ENCODE measurements around the gene ZNF490.
"Not testable (repeated sequence)": the region's sequence is repeated elsewhere in the genome, so short reads cannot be mapped to it uniquely, and the experiment has no call there.

Gene ZNF490

GRCh38 chr19:12578641-12579040 is 32.0 kb downstream of the ZNF490 start:
- no peak overlapping the region for H3K9ac ChIP-seq (ENCODE audit: low read length in 2 of 2)
- H3K4me1 ChIP-seq (ENCODE audit: control insufficient read depth, insufficient read depth, low read length), result no peaks in the 10 kb centered on the region
- peaks cover 11 to 12% of the 10 kb centered on the region in 2 donors for H3K9me3 ChIP-seq (ENCODE audit: control insufficient read depth in 2 of 2, low read length in 2 of 2)
- no peaks in the 10 kb centered on the region for H3K27me3 ChIP-seq (ENCODE audit: control insufficient read depth in 1 of 2, insufficient read depth in 2 of 2, low read length in 2 of 2)
- H3K4me3 ChIP-seq (ENCODE audit: low read length in 2 of 2), result no peak overlapping the region
- no peak overlapping the region for H3K27ac ChIP-seq (ENCODE audit: low read length)
- H3K36me3 ChIP-seq (ENCODE audit: control insufficient read depth in 2 of 2, insufficient read depth in 2 of 2, low read length in 2 of 2), result peaks cover 20 to 31% of the 10 kb centered on the region in 2 donors

- H3K4me1 ChIP-seq (ENCODE audit: control insufficient read depth, insufficient read depth, low read length), result no peaks in the 10 kb centered on the region
- H3K9ac ChIP-seq (ENCODE audit: low read length in 2 of 2), result no peak overlapping the region
- H3K9me3 ChIP-seq (ENCODE audit: control insufficient read depth in 2 of 2, low read length in 2 of 2), result no peaks in the 10 kb centered on the region
- H3K27ac ChIP-seq (ENCODE audit: low read length), result no peak overlapping the region
- H3K4me3 ChIP-seq (ENCODE audit: low read length in 2 of 2), result no peak overlapping the region
- H3K36me3 ChIP-seq (ENCODE audit: control insufficient read depth in 2 of 2, insufficient read depth in 2 of 2, low read length in 2 of 2), result peaks cover 3 to 7% of the 10 kb centered on the region in 2 donors
- H3K27me3 ChIP-seq (ENCODE audit: control insufficient read depth in 1 of 2, insufficient read depth in 2 of 2, low read length in 2 of 2), result no peaks in the 10 kb centered on the region
These were observed 36.6 kb downstream of the ZNF490 start for GRCh38 chr19:12574036-12574435.

- no peaks in the 10 kb centered on the region for H3K9me3 ChIP-seq (ENCODE audit: control insufficient read depth in 2 of 2, low read length in 2 of 2)
- H3K4me1 ChIP-seq (ENCODE audit: control insufficient read depth, insufficient read depth, low read length), result peaks cover 4% of the 10 kb centered on the region
- H3K9ac ChIP-seq (ENCODE audit: low read length in 2 of 2), result no peak overlapping the region
- no peaks in the 10 kb centered on the region for H3K36me3 ChIP-seq (ENCODE audit: control insufficient read depth in 2 of 2, insufficient read depth in 2 of 2, low read length in 2 of 2)
- no peaks in the 10 kb centered on the region for H3K27me3 ChIP-seq (ENCODE audit: control insufficient read depth in 1 of 2, insufficient read depth in 2 of 2, low read length in 2 of 2)
- no peak overlapping the region for H3K4me3 ChIP-seq (ENCODE audit: low read length in 2 of 2)
- no peak overlapping the region for H3K27ac ChIP-seq (ENCODE audit: low read length)
These were observed 42.7 kb downstream of the ZNF490 start for GRCh38 chr19:12567951-12568350.

- not testable (repeated sequence) for H3K4me3 ChIP-seq (ENCODE audit: low read length in 2 of 2); H3K36me3 ChIP-seq (ENCODE audit: control insufficient read depth in 2 of 2, insufficient read depth in 2 of 2, low read length in 2 of 2); H3K27me3 ChIP-seq (ENCODE audit: control insufficient read depth in 1 of 2, insufficient read depth in 2 of 2, low read length in 2 of 2); H3K9ac ChIP-seq (ENCODE audit: low read length in 2 of 2); H3K4me1 ChIP-seq (ENCODE audit: control insufficient read depth, insufficient read depth, low read length); H3K27ac ChIP-seq (ENCODE audit: low read length); H3K9me3 ChIP-seq (ENCODE audit: control insufficient read depth in 2 of 2, low read length in 2 of 2)
These were observed 44.2 kb downstream of the ZNF490 start for GRCh38 chr19:12566380-12566779.

- Histone ChIP-seq H3K27ac (ENCODE audit: low read length) (no peak overlapping the region), H3K4me3 (ENCODE audit: low read length in 2 of 2) (peak overlapping the region in 1 of 2 donors; percentile 54), H3K27me3 (ENCODE audit: control insufficient read depth in 1 of 2, insufficient read depth in 2 of 2, low read length in 2 of 2) (no peaks in the 10 kb centered on the region), H3K36me3 (ENCODE audit: control insufficient read depth in 2 of 2, insufficient read depth in 2 of 2, low read length in 2 of 2) (no peaks in the 10 kb centered on the region), H3K9ac (ENCODE audit: low read length in 2 of 2) (peak overlapping the region in 1 of 2 donors; percentile 29), H3K9me3 (ENCODE audit: control insufficient read depth in 2 of 2, low read length in 2 of 2) (no peaks in the 10 kb centered on the region), H3K4me1 (ENCODE audit: control insufficient read depth, insufficient read depth, low read length) (peaks cover 4% of the 10 kb centered on the region)
These were observed 46.5 kb downstream of the ZNF490 start for GRCh38 chr19:12564016-12564664.

GRCh38 chr19:12555456-12555930 is 55.1 kb downstream of the ZNF490 start:
- H3K27me3 ChIP-seq (ENCODE audit: control insufficient read depth in 1 of 2, insufficient read depth in 2 of 2, low read length in 2 of 2), result no peaks in the 10 kb centered on the region
- no peak overlapping the region for H3K27ac ChIP-seq (ENCODE audit: low read length)
- H3K4me1 ChIP-seq (ENCODE audit: control insufficient read depth, insufficient read depth, low read length), result peaks cover 7% of the 10 kb centered on the region
- no peaks in the 10 kb centered on the region for H3K36me3 ChIP-seq (ENCODE audit: control insufficient read depth in 2 of 2, insufficient read depth in 2 of 2, low read length in 2 of 2)
- no peak overlapping the region for H3K9ac ChIP-seq (ENCODE audit: low read length in 2 of 2)
- no peaks in the 10 kb centered on the region for H3K9me3 ChIP-seq (ENCODE audit: control insufficient read depth in 2 of 2, low read length in 2 of 2)
- H3K4me3 ChIP-seq (ENCODE audit: low read length in 2 of 2), result no peak overlapping the region

- no peaks in the 10 kb centered on the region for H3K9me3 ChIP-seq (ENCODE audit: control insufficient read depth in 2 of 2, low read length in 2 of 2)
- H3K36me3 ChIP-seq (ENCODE audit: control insufficient read depth in 2 of 2, insufficient read depth in 2 of 2, low read length in 2 of 2), result no peaks in the 10 kb centered on the region
- H3K4me1 ChIP-seq (ENCODE audit: control insufficient read depth, insufficient read depth, low read length), result peaks cover 23% of the 10 kb centered on the region
- H3K27me3 ChIP-seq (ENCODE audit: control insufficient read depth in 1 of 2, insufficient read depth in 2 of 2, low read length in 2 of 2), result no peaks in the 10 kb centered on the region
- H3K27ac ChIP-seq (ENCODE audit: low read length), result peak within 1 kb of the TSS; percentile 93
- peak within 1 kb of the TSS; percentile 94 to 96 for H3K4me3 ChIP-seq (ENCODE audit: low read length in 2 of 2)
- peak within 1 kb of the TSS; percentile 93 to 94 for H3K9ac ChIP-seq (ENCODE audit: low read length in 2 of 2)
These were observed 59.4 kb downstream of the ZNF490 start, which contains the start of gene ZNF564 for GRCh38 chr19:12551060-12551832. Gene ZNF564, minus strand, starts transcription at chr19:12551482. Its CDS starts 150 bp downstream, at chr19:12551332.

GRCh38 chr19:12546903-12547302 is 63.7 kb downstream of the ZNF490 start:
- no peak overlapping the region for H3K27ac ChIP-seq (ENCODE audit: low read length)
- peaks cover 16% of the 10 kb centered on the region for H3K4me1 ChIP-seq (ENCODE audit: control insufficient read depth, insufficient read depth, low read length)
- no peaks in the 10 kb centered on the region for H3K27me3 ChIP-seq (ENCODE audit: control insufficient read depth in 1 of 2, insufficient read depth in 2 of 2, low read length in 2 of 2)
- no peaks in the 10 kb centered on the region for H3K9me3 ChIP-seq (ENCODE audit: control insufficient read depth in 2 of 2, low read length in 2 of 2)
- no peak overlapping the region for H3K9ac ChIP-seq (ENCODE audit: low read length in 2 of 2)
- H3K4me3 ChIP-seq (ENCODE audit: low read length in 2 of 2), result no peak overlapping the region
- H3K36me3 ChIP-seq (ENCODE audit: control insufficient read depth in 2 of 2, insufficient read depth in 2 of 2, low read length in 2 of 2), result peaks cover 0 to 4% of the 10 kb centered on the region in 2 donors

GRCh38 chr19:12546068-12546467 is 64.5 kb downstream of the ZNF490 start:
- H3K9ac ChIP-seq (ENCODE audit: low read length in 2 of 2), result no peak overlapping the region
- no peaks in the 10 kb centered on the region for H3K9me3 ChIP-seq (ENCODE audit: control insufficient read depth in 2 of 2, low read length in 2 of 2)
- no peak overlapping the region for H3K4me3 ChIP-seq (ENCODE audit: low read length in 2 of 2)
- peaks cover 2 to 4% of the 10 kb centered on the region in 2 donors for H3K36me3 ChIP-seq (ENCODE audit: control insufficient read depth in 2 of 2, insufficient read depth in 2 of 2, low read length in 2 of 2)
- H3K4me1 ChIP-seq (ENCODE audit: control insufficient read depth, insufficient read depth, low read length), result peaks cover 16% of the 10 kb centered on the region
- no peak overlapping the region for H3K27ac ChIP-seq (ENCODE audit: low read length)
- no peaks in the 10 kb centered on the region for H3K27me3 ChIP-seq (ENCODE audit: control insufficient read depth in 1 of 2, insufficient read depth in 2 of 2, low read length in 2 of 2)

GRCh38 chr19:12545267-12545666 is 65.3 kb downstream of the ZNF490 start:
- H3K27me3 ChIP-seq (ENCODE audit: control insufficient read depth in 1 of 2, insufficient read depth in 2 of 2, low read length in 2 of 2), result no peaks in the 10 kb centered on the region
- no peak overlapping the region for H3K27ac ChIP-seq (ENCODE audit: low read length)
- no peak overlapping the region for H3K4me3 ChIP-seq (ENCODE audit: low read length in 2 of 2)
- H3K4me1 ChIP-seq (ENCODE audit: control insufficient read depth, insufficient read depth, low read length), result peaks cover 16% of the 10 kb centered on the region
- H3K36me3 ChIP-seq (ENCODE audit: control insufficient read depth in 2 of 2, insufficient read depth in 2 of 2, low read length in 2 of 2), result peaks cover 3 to 4% of the 10 kb centered on the region in 2 donors
- no peaks in the 10 kb centered on the region for H3K9me3 ChIP-seq (ENCODE audit: control insufficient read depth in 2 of 2, low read length in 2 of 2)
- H3K9ac ChIP-seq (ENCODE audit: low read length in 2 of 2), result no peak overlapping the region
